HG03460 (cell line): Measurements from ENCODE around the gene ASPSCR1.

Experiments used
- ATAC-seq: cut with Tn5 transposase; IDR thresholded peaks from one replicate; pipeline ENCODE4 v1.9.1; 2021; ENCODE audit not compliant: unreplicated experiment

The ASPSCR1 gene

GRCh38 chr17:81998691-81999438 is 21.4 kb downstream of the ASPSCR1 start:
- no peak for ATAC-seq

GRCh38 chr17:81999587-81999975 is 22.2 kb downstream of the ASPSCR1 start:
- ATAC-seq = no peak

- ATAC-seq = no peak
Measured at GRCh38 chr17:81999976-82000802, 22.8 kb downstream of the ASPSCR1 start.

- ATAC-seq = no peak
Measured at GRCh38 chr17:82000803-82001570, 23.6 kb downstream of the ASPSCR1 start.

GRCh38 chr17:82001571-82002056 is 24.2 kb downstream of the ASPSCR1 start:
- no peak for ATAC-seq

GRCh38 chr17:82003411-82004381 is 26.3 kb downstream of the ASPSCR1 start:
- no peak for ATAC-seq

- no peak for ATAC-seq
Measured at GRCh38 chr17:82004517-82005455, 27.4 kb downstream of the ASPSCR1 start.

GRCh38 chr17:82005701-82006348 is 28.4 kb downstream of the ASPSCR1 start:
- ATAC-seq = no peak

- no peak for ATAC-seq
Measured at GRCh38 chr17:82006468-82007227, 29.2 kb downstream of the ASPSCR1 start.

- ATAC-seq = no peak
Measured at GRCh38 chr17:82007228-82007494, 29.7 kb downstream of the ASPSCR1 start.

- no peak for ATAC-seq
Measured at GRCh38 chr17:82007495-82008257, 30.2 kb downstream of the ASPSCR1 start.

GRCh38 chr17:82008258-82008940 is 31.0 kb downstream of the ASPSCR1 start:
- ATAC-seq = no peak

- ATAC-seq = no peak
Measured at GRCh38 chr17:82008941-82009405, 31.5 kb downstream of the ASPSCR1 start.

GRCh38 chr17:82009413-82009812 is 32.0 kb downstream of the ASPSCR1 start:
- ATAC-seq = no peak

- no peak for ATAC-seq
Measured at GRCh38 chr17:82010575-82011525, 33.4 kb downstream of the ASPSCR1 start.
